Motor neuron (in vitro differentiated cells): ENCODE data around the gene DIS3L2. TPM values are rescaled to one million over a fixed set of nuclear protein-coding genes. Genes with fewer than 3 reads are reported as not detected.

Source experiments
- ATAC-seq, 8 experiments: fragments of 200-7000 bp; cut with Tn5 transposase; replicated peaks in 6 of 8; 2 replicates each; pipeline ENCODE4 v1.8.0; 2021; ENCODE audit warnings: mild to moderate bottlenecking in 8 of 8, moderate library complexity in 8 of 8
- H3K27ac ChIP-seq, 2 donors: fragments of 250-450 bp; sonication (Bioruptor Pico); 2 replicates each; pipeline ENCODE4 v1.9.0; 2021; ENCODE audit warnings: antibody characterized with exemption in 2 of 2, mild to moderate bottlenecking in 2 of 2, moderate library complexity in 1 of 2
- H3K4me1 ChIP-seq, 2 donors: fragments of 250-450 bp; sonication (Bioruptor Pico); replicated peaks in 1 of 2; 2 replicates each; pipeline ENCODE4 v1.6.1; 2021; ENCODE audit warnings: antibody characterized with exemption in 2 of 2, mild to moderate bottlenecking in 2 of 2, moderate library complexity in 1 of 2
- H3K4me3 ChIP-seq, 5 donors: fragments of 250-450 bp; sonication (Bioruptor Pico); 2 replicates each; pipeline ENCODE4 v1.9.0; 2021; ENCODE audit warnings: antibody characterized with exemption in 5 of 5, mild to moderate bottlenecking in 5 of 5, moderate library complexity in 4 of 5
- WGBS, 10 experiments: fragments of 450-650 bp; shearing (Covaris generic); methylation state at CpG; one replicate each; pipeline ENCODE4 v1.0.0; 2022; 5-methylcytosine and 5-hydroxymethylcytosine counted together
- in situ Hi-C, 9 experiments: fragments of 400-800 bp; cut with MboI; loops; one replicate each; pipeline ENCODE4 v1.15.0; 2021; ENCODE audit warnings: low sequenced_read_pairs in 9 of 9, low pct_unique_long_range_greater_than_20kb in 2 of 9; ENCODE audit not compliant: unreplicated experiment in 9 of 9
- total RNA-seq, 8 experiments: library from RNA; unstranded; fragments of 300-600 nt; gene quantifications; 2 replicates each; pipeline versions ENCODE4 v1.2.3 to v1.2.4, GENCODE V29; 2022

DIS3L2 gene
- total RNA-seq, 8 experiments from 2014 or later = 10.6 to 33.1 (median 21.8) TPM

DNA sequence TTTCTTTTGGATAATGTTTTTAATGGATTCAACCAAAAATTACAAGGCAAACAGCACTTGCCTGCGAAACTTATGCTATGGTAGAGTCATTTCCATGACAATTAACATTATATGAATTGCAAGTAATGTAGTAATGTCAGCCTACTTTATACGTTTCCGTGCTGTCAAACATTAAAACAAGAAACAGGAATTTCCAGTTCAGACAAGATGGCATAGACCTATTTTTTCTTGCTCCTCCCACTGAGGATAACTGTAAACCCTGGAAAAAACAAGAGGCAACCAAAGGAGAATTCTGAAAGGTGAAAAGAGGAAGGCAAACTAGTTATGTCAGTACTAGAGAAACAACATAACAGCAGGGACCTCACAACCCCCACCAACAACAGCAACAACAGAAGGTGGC is 170.7 kb downstream of the DIS3L2 start:
- Histone ChIP-seq H3K4me3 (no peak overlapping the region), H3K4me1 (no peaks in the 10 kb centered on the region), H3K27ac (no peak overlapping the region)
- 78 to 100% (median 100%) methylated on average over 2 to 3 of the region's 3 CpGs; no CpG with 5 or more reads in 1 of the 10 experiments for WGBS, 10 experiments
- in situ Hi-C loops = loop anchor here in 3 of 9 experiments (10.0 to 25.0 kb wide), 2 partner anchors 207 to 220 kb away; partner anchors contain the start of gene NPPC (in 1 of the 3)
- ATAC-seq = no peak

DNA sequence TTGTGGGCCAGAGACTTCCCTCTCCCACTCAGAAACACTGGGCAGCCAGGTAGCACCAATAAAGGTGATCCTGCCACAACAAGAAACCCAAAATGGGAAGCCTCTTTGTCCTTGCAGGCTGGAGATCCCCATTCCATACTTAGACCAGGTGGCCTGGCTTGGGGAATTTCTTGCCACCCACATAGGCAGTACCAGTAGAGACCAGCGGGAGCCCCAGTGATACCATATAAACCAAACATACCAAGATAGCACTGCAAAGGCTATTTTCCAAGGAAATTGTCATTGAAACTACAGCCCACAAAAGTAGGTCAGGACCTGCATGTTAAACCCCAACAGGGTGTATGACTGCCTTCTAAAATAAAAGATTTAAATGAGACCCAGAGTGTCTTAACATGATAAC is 171.6 kb downstream of the DIS3L2 start:
- H3K4me3 ChIP-seq = no peak overlapping the region
- 100% methylated on average over 1 of the region's 1 CpG; no CpG with 5 or more reads in 8 of the 10 experiments for WGBS, 10 experiments
- ATAC-seq = peak in 1 of 8 experiments; percentile 52
- in situ Hi-C loops = loop anchor here in 3 of 9 experiments (10.0 to 25.0 kb wide), 2 partner anchors 208 to 221 kb away; partner anchors contain the start of gene NPPC (in 1 of the 3)
- no peak overlapping the region for H3K27ac ChIP-seq
- no peaks in the 10 kb centered on the region for H3K4me1 ChIP-seq

DNA sequence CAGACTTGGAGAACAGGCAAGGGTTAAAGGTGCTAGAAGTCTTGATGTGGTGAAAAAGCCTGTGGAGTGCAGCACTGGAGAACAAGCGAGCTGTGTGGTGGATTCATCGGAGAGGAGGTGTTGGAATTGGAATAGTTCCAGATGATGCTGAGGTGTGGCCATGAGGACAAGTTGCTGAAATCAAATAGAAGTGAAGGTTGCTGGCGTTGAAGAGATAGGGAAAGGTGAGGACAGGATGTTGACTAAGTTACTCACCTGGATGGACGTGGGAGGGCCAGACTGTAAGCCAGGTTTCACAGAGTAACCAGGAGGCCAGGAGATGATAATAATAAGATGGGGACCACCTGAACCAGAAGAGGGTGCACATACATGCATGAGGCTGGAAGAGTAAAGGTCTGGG is 173.4 kb downstream of the DIS3L2 start:
- H3K27ac ChIP-seq = no peak overlapping the region
- WGBS, 10 experiments = 80 to 100% (median 100%) methylated on average over 1 to 4 of the region's 4 CpGs; no CpG with 5 or more reads in 3 of the 10 experiments
- in situ Hi-C loops = loop anchor here in 3 of 9 experiments (10.0 to 25.0 kb wide), 2 partner anchors 210 to 223 kb away; partner anchors contain the start of gene NPPC (in 1 of the 3)
- ATAC-seq = no peak
- no peaks in the 10 kb centered on the region for H3K4me1 ChIP-seq
- H3K4me3 ChIP-seq = no peak overlapping the region

DNA sequence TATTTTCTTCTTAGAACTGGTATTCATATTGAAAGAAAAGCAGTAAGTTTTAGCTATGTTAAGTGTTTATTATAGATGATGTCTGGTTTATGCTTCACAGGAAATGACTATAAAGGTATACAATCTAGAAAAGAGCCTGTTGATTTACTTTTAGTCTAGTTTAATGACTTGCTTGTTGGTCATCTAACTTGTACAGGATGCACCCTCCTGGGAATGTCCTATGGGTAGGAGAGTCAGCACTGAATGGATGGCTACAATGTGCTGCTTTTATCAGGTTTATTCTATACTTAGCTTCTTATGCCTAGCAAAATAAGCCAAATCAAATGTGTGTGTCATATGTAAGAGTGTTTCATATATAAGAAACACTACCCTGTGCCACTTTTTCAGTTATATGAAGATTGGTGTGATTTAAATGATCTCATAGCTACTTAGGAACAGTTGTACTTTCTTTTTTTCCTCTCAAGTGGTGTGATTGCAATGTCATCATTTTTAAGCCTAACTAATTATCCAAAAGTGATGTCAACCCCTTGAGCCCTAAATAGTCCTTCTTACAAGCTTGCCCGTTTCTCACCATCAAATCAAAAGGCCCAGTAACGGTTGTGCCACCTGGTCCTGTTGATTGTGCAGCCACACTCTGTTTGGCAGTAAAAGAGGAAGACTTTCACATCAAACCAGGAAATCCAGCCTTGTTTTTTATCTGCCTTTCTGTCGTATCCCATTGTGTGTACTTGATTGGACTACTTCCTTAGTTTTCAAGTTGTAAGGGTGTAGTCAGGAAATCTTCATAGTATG is 176.0 kb downstream of the DIS3L2 start:
- no peak overlapping the region for H3K27ac ChIP-seq
- 60 to 100% (median 83%) methylated on average over 1 to 3 of the region's 3 CpGs for WGBS, 10 experiments
- H3K4me1 ChIP-seq = no peaks in the 10 kb centered on the region
- no peak overlapping the region for H3K4me3 ChIP-seq
- no peak for ATAC-seq
- in situ Hi-C loops = loop anchor here in 3 of 9 experiments (10.0 to 25.0 kb wide), 2 partner anchors 213 to 225 kb away; partner anchors contain the start of gene NPPC (in 1 of the 3)

DNA sequence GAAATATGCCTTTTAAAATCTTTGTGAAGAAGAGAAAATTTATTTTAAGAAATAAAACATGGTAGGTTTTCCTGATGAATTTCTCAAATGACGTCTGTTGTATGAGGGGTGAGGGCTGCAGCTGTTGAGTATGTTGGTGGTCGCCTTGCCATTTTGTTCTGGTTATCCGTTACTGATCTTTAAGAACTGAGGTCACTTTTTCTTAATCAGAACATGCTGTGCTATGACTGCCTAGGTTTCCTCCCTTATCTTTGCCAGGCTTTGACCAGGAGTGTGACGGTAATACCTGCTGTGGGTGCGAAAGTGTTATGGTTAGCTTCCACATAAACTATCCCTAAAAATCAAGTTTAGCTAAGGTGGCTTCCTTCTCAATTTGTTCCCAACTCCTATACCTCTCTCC is 176.9 kb downstream of the DIS3L2 start:
- Histone ChIP-seq H3K27ac (no peak overlapping the region), H3K4me1 (no peaks in the 10 kb centered on the region), H3K4me3 (no peak overlapping the region)
- in situ Hi-C loops = loop anchor here in 3 of 9 experiments (10.0 to 25.0 kb wide), 2 partner anchors 214 to 226 kb away; partner anchors contain the start of gene NPPC (in 1 of the 3)
- no peak for ATAC-seq
- 82 to 100% (median 93%) methylated on average over 3 to 5 of the region's 5 CpGs; no CpG with 5 or more reads in 1 of the 10 experiments for WGBS, 10 experiments

DNA sequence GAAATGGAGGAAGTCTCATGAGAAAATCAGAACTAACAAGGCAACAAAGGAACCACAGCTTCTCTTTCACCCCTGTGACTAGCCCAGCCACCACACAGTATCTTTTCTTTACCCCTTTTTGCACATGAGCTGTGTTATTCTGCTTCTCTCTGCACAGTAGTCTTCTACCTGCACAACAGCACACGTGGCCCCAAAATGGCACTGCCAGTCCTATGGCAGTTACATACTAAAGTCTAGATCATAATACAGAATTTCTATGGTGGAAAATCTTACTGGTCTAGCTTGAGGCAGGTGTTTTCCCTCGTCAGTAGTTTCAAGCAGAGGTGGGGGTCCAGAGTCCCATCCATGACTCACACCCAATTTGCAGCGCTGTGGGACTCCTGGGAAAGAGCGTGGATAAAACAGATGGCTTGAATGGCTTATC is 177.7 kb downstream of the DIS3L2 start:
- no peak overlapping the region for H3K4me3 ChIP-seq
- no peak overlapping the region for H3K27ac ChIP-seq
- H3K4me1 ChIP-seq = no peaks in the 10 kb centered on the region
- ATAC-seq = no peak
- in situ Hi-C loops = loop anchor here in 3 of 9 experiments (10.0 to 25.0 kb wide), 2 partner anchors 214 to 227 kb away; partner anchors contain the start of gene NPPC (in 1 of the 3)
- WGBS, 10 experiments = 85 to 100% (median 98%) methylated on average over 1 to 4 of the region's 4 CpGs; no CpG with 5 or more reads in 2 of the 10 experiments

DNA sequence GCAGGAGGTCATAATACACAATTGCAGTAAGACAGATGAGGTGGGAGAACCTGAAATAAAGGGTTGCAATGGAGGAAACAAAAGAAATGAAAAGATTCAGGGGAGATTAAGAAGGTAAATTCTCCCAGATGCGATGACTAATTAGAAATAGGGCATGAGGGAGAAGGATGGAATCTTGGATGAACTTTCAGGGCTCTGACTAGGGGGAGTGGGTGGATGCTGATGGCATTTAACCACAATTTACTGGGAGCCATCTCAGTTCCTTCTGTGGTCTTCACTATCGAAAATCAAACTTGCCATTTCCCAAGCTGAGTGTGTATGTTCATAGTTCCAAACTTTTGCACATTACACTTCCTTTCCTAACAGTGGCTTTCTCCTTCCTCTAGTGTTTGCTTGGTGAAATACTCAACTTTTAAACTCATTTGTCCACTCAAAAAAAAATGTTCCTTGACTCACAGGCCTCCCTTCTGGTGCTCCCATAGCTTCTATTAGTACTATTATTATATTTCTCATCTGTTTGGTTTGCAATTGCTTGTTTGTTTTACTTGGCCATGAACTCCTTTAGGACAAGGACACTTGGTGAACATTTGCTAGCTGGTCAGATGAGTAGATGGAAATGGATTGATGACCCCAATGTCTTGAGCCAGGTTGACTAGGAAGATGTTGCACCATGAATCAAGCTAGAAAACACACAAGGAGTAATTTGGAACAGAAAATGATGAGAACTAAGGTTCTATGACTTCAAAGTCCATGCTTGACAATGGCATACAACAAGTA is 178.5 kb downstream of the DIS3L2 start:
- WGBS, 10 experiments = 50 to 100% (median 84%) methylated on average over 1 to 2 of the region's 2 CpGs; no CpG with 5 or more reads in 2 of the 10 experiments
- Histone ChIP-seq H3K4me3 (no peak overlapping the region), H3K27ac (no peak overlapping the region), H3K4me1 (no peaks in the 10 kb centered on the region)
- in situ Hi-C loops = loop anchor here in 3 of 9 experiments (10.0 to 25.0 kb wide), 2 partner anchors 215 to 228 kb away; partner anchors contain the start of gene NPPC (in 1 of the 3)
- no peak for ATAC-seq

DNA sequence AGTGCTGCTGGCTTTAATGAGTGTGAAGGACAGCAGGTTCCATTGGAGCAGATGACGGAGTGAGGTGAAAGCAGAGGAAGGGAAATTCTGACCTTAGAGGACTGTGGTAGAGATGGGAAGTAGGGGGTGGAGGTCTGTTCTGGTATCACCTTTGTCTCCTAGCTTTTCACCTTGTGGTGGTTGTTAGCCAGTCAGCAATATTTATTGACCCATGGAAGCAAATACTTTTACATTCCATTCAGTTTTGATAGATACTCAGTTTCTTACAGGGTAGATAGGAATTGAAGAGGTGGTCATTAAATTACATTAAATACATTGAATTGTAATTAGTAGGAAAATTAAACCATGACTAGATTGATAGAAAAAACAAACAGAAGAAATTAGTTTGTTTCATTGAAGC is 180.1 kb downstream of the DIS3L2 start:
- in situ Hi-C loops = loop anchor here in 2 of 9 experiments (25.0 kb wide), 1 partner anchor 229 kb away; no protein-coding TSS in a partner anchor
- H3K4me1 ChIP-seq = no peaks in the 10 kb centered on the region
- 80 to 100% (median 100%) methylated on average over 1 of the region's 1 CpG; no CpG with 5 or more reads in 2 of the 10 experiments for WGBS, 10 experiments
- no peak for ATAC-seq
- H3K4me3 ChIP-seq = no peak overlapping the region
- no peak overlapping the region for H3K27ac ChIP-seq

DNA sequence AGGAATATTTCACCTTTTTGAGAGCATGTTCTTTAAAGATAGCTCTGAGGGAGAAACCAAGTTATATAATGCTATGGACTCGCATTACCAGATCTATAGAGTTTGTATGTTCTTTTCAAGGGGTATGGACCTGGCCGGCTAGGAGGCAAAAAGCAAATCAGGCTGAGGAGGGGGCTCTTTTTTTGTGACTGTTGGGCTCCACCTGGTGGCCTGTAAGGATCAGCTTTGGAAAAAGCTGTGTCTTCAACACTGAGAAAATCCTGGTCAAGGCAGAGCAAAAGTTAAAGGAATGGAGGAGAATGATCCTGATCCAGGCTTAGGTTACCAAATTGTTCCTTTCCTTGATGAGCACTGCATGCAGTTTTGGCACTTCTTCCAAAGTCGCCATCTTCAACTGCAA is 180.5 kb downstream of the DIS3L2 start:
- Histone ChIP-seq H3K4me1 (no peaks in the 10 kb centered on the region), H3K4me3 (no peak overlapping the region), H3K27ac (no peak overlapping the region)
- ATAC-seq = peak in 3 of 8 experiments; percentile 48 to 77 (median 51)
- 25 to 70% (median 46%) methylated on average over 1 to 3 of the region's 3 CpGs; no CpG with 5 or more reads in 1 of the 10 experiments for WGBS, 10 experiments
- in situ Hi-C loops = loop anchor here in 2 of 9 experiments (25.0 kb wide), 1 partner anchor 230 kb away; no protein-coding TSS in a partner anchor

DNA sequence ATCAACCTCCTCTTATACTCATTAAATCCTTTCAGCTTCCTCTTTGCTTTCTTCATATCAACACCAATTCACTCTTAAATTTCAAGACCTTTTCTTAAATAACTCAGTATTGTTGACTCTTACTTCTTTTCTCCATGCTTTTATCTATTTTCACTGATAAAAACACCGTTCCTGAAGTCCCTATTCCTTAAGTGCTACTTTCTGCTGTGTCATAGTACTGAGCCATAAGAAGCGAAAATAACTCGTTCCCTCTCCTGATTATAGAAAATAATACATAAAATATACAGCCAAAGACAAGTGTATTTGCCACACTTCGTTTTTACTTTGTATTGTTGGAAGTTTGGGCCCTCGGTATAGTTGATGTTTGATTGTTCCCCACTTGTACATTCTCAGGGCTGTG is 181.0 kb downstream of the DIS3L2 start:
- WGBS, 10 experiments = 81 to 100% (median 95%) methylated on average over 1 to 5 of the region's 5 CpGs
- no peak for ATAC-seq
- in situ Hi-C loops = loop anchor here in 2 of 9 experiments (25.0 kb wide), 1 partner anchor 230 kb away; no protein-coding TSS in a partner anchor
- Histone ChIP-seq H3K4me1 (no peaks in the 10 kb centered on the region), H3K27ac (no peak overlapping the region), H3K4me3 (no peak overlapping the region)

DNA sequence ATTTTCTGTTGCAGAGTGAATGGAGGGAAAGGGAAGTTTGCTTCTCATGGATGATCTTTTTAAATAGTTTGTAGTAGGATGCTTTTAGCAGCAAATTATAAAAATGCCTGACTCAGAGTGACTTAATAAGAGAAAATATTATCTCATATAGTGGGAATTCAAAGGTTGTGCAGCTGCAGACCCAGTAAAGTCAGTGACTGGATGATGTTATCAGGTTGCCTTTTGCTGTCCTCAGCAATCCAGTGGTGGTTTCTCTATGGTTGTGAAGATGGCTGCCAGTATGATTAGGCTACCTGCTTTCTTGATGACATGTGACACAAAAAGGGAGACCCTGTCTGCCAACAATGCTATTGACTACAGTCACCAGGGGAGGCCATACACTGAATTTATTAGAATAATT is 184.8 kb downstream of the DIS3L2 start:
- Histone ChIP-seq H3K4me3 (no peak overlapping the region), H3K27ac (no peak overlapping the region), H3K4me1 (no peaks in the 10 kb centered on the region)
- in situ Hi-C loops = loop anchor here in 2 of 9 experiments (25.0 kb wide), 1 partner anchor 234 kb away; no protein-coding TSS in a partner anchor
- no peak for ATAC-seq

DNA sequence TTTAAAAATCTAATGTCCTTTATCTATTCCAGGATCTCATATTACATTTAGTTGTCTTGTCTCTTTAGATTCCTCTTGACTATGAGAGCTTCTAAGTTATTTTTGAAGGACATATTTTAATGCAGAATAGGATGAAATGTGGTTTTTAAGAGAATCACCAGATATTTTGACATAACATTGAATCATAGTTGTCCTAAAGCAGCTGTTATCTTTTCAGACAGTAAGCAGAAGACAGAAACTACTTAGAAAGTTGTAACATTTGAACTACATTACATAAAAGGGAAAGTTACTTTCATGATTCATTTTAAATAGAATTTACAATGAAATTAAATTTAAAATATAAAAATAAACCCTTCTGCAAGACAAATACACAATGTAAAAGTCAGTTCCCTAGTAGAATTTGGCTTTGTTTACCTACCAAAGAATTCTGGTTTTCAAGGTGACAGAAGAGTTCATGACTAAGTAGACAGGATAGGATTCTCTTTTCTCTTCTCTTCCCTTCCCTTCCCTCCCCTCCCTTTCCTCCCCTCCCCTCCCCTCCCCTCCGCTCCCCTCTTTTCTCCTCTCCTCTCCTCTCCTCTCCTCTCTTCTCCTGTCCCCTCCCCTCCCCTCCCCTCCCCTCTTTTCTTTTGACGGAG is 186.0 kb downstream of the DIS3L2 start:
- ATAC-seq = no peak
- Histone ChIP-seq H3K4me3 (no peak overlapping the region), H3K4me1 (no peaks in the 10 kb centered on the region), H3K27ac (no peak overlapping the region)
- in situ Hi-C loops = loop anchor here in 2 of 9 experiments (25.0 kb wide), 1 partner anchor 235 kb away; no protein-coding TSS in a partner anchor
- no CpG with 5 or more reads among the region's 2 CpGs for WGBS, 10 experiments
